DOHH2 (cell line): Measurements from ENCODE around the gene PCBP3.

Experiments
- H3F3A ChIP-seq: fragments of 200-600 bp; sonication (generic), shearing (Covaris generic); 2 replicates; pipeline ENCODE4 v1.6.0; 2016; ENCODE audit warnings: antibody characterized with exemption, mild to moderate bottlenecking; ENCODE audit not compliant: control insufficient read depth, insufficient read depth
- H3K27ac ChIP-seq: fragments of 200-600 bp; sonication (generic); 2 replicates; pipeline ENCODE4 v1.5.1; 2014; ENCODE audit warnings: low read depth, mild to moderate bottlenecking, low read length, moderate library complexity
- H3K27me3 ChIP-seq: fragments of 200-600 bp; sonication (generic); 2 replicates; pipeline ENCODE4 v1.6.1; 2014; ENCODE audit warnings: mild to moderate bottlenecking, low read length, mixed read lengths; ENCODE audit not compliant: control insufficient read depth
- H3K36me3 ChIP-seq: fragments of 200-600 bp; sonication (generic); 2 replicates; pipeline ENCODE4 v1.6.1; 2014; ENCODE audit warnings: mild to moderate bottlenecking, low read length, moderate library complexity, mixed read lengths; ENCODE audit not compliant: control insufficient read depth
- H3K4me1 ChIP-seq: fragments of 200-600 bp; sonication (generic); 2 replicates; pipeline ENCODE4 v1.6.1; 2014; ENCODE audit warnings: mild to moderate bottlenecking, low read length, mixed read lengths; ENCODE audit not compliant: control insufficient read depth
- H3K4me2 ChIP-seq: fragments of 200-600 bp; sonication (generic); 2 replicates; pipeline ENCODE4 v1.6.0; 2014; ENCODE audit warnings: mild to moderate bottlenecking, low read length, moderate library complexity
- H3K4me3 ChIP-seq: fragments of 200-600 bp; sonication (generic); 2 replicates; pipeline ENCODE4 v1.5.1; 2014; ENCODE audit warnings: mild to moderate bottlenecking, low read length, mixed read lengths
- H3K79me2 ChIP-seq: fragments of 200-600 bp; sonication (generic); 2 replicates; pipeline ENCODE4 v1.6.1; 2014; ENCODE audit warnings: mild to moderate bottlenecking, low read length, mixed read lengths; ENCODE audit not compliant: control insufficient read depth
- H3K9me2 ChIP-seq: fragments of 200-600 bp; sonication (generic); replicated peaks from 2 replicates; pipeline ENCODE4 v1.6.1; 2014; ENCODE audit warnings: mild to moderate bottlenecking, low read length, mixed read lengths; ENCODE audit not compliant: control insufficient read depth
- H3K9me3 ChIP-seq: fragments of 200-600 bp; sonication (generic); 2 replicates; pipeline ENCODE4 v1.6.1; 2014; ENCODE audit warnings: antibody characterized with exemption, low read length, mixed read lengths; ENCODE audit not compliant: control insufficient read depth, insufficient read depth
- H4K20me1 ChIP-seq: fragments of 200-600 bp; sonication (generic); 2 replicates; pipeline ENCODE4 v1.6.0; 2014; ENCODE audit warnings: low read depth, mild to moderate bottlenecking, antibody characterized with exemption, low read length, moderate library complexity; ENCODE audit not compliant: control insufficient read depth, insufficient read depth
- CTCF ChIP-seq: fragments of 200-600 bp; sonication (generic); IDR thresholded peaks from one replicate; pipeline ENCODE4 v1.5.1; 2014; ENCODE audit warnings: antibody characterized with exemption, mild to moderate bottlenecking, low read depth, low read length; ENCODE audit not compliant: poor library complexity, severe bottlenecking
- EZH2phosphoT487 ChIP-seq: fragments of 200-600 bp; sonication (generic); IDR thresholded peaks from 2 replicates; pipeline ENCODE4 v1.6.1; 2017; ENCODE audit warnings: borderline replicate concordance, mild to moderate bottlenecking, antibody characterized with exemption, low read length, moderate library complexity, mixed read lengths

PCBP3 gene

GRCh38 chr21:45799765-45800338 is 156.3 kb downstream of the PCBP3 start:
- no peaks in the 10 kb centered on the region for H3K27me3 ChIP-seq
- H3K9me2 ChIP-seq = no peaks in the 10 kb centered on the region
- TF ChIP-seq EZH2phosphoT487 (no peak), CTCF (no peak)
- no peaks in the 10 kb centered on the region for H3F3A ChIP-seq
- no peaks in the 10 kb centered on the region for H4K20me1 ChIP-seq
- peaks cover 7% of the 10 kb centered on the region; the same call in 1 of the 2 replicates for H3K9me3 ChIP-seq
- no peak overlapping the region for H3K4me3 ChIP-seq
- H3K79me2 ChIP-seq = no peaks in the 10 kb centered on the region
- no peaks in the 10 kb centered on the region for H3K4me1 ChIP-seq
- no peak overlapping the region for H3K4me2 ChIP-seq
- no peaks in the 10 kb centered on the region for H3K36me3 ChIP-seq
- H3K27ac ChIP-seq = no peak overlapping the region

GRCh38 chr21:45800339-45801080 is 157.0 kb downstream of the PCBP3 start:
- Histone ChIP-seq H3K4me1 (no peaks in the 10 kb centered on the region), H3K27ac (no peak overlapping the region), H3F3A (no peaks in the 10 kb centered on the region), H3K36me3 (no peaks in the 10 kb centered on the region), H3K9me3 (peaks cover 7% of the 10 kb centered on the region; the same call in 1 of the 2 replicates), H3K4me2 (no peak overlapping the region), H3K79me2 (no peaks in the 10 kb centered on the region), H4K20me1 (no peaks in the 10 kb centered on the region), H3K4me3 (no peak overlapping the region), H3K9me2 (no peaks in the 10 kb centered on the region), H3K27me3 (no peaks in the 10 kb centered on the region)
- TF ChIP-seq CTCF (no peak), EZH2phosphoT487 (no peak)

DNA sequence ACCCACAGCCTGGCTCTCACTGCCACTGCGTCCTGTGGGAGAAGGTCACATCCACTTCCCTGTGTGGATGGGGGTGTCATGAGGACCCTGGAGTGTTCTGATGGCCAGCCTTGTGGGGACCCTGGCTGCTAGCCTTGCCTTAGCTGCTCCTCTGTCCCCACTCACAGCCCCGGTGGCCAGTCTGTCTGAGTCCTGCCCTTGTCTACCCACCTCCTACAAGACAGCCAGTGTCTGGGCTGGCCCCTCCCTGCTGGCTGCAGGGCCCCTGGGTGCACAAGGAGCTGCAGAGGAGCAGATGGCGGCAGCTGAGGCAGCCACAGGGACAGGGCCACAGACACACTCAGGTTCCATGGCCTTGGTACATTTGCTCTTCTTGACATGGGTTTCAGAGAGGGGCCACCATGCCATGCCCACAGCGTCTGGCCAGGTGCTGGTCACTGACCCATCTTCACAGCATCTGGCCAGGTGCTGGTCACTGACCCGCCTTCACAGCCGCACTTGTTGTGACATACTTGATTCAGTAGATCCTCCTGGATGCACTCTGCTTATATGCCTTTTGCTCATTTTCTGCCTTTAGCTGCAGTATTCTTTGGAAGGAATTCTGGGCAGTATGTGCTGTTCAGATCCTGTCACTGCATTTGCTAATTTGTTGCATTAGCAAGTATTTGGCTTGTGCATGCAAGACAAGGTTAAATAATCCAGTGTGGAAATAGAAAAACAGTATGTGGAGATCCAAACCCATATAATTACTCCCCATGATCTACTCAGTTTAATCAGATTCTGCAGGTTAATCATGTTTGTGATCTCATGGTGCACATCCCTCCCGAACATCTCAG is 157.8 kb downstream of the PCBP3 start:
- Histone ChIP-seq H3K27ac (no peak overlapping the region), H3K4me1 (no peaks in the 10 kb centered on the region), H3F3A (no peaks in the 10 kb centered on the region), H3K36me3 (no peaks in the 10 kb centered on the region), H3K9me2 (no peaks in the 10 kb centered on the region), H3K9me3 (peaks cover 7% of the 10 kb centered on the region; the same call in 1 of the 2 replicates), H4K20me1 (no peaks in the 10 kb centered on the region), H3K27me3 (no peaks in the 10 kb centered on the region), H3K79me2 (no peaks in the 10 kb centered on the region), H3K4me2 (no peak overlapping the region), H3K4me3 (no peak overlapping the region)
- TF ChIP-seq CTCF (no peak), EZH2phosphoT487 (no peak)
